D721Med (cell line): ENCODE data around the gene PDZD7.

Experiments used
- DNase-seq: peaks from one replicate; pipeline ENCODE4 v3.0.0; 2011; ENCODE audit warnings: low spot score; ENCODE audit not compliant: insufficient read length
- FAIRE-seq: peaks from 2 replicates; lab custom pipeline; 2011; peaks lifted over from hg19 to GRCh38; lab: Jason Lieb, UNC
- CTCF ChIP-seq: IDR thresholded peaks from 2 replicates; pipeline ENCODE4 v1.5.1; 2012; ENCODE audit warnings: mild to moderate bottlenecking, control low read depth; ENCODE audit not compliant: insufficient read depth; ENCODE audit errors: missing control alignments

Gene PDZD7

GRCh38 chr10:100972904-100973535 is 57.9 kb downstream of the PDZD7 start:
- DNase-seq: no peak
- no peak for TF ChIP-seq CTCF
- FAIRE-seq: no peak

GRCh38 chr10:100972115-100972903 is 58.6 kb downstream of the PDZD7 start:
- no peak for FAIRE-seq
- no peak for DNase-seq
- no peak for TF ChIP-seq CTCF

- FAIRE-seq: no peak
- no peak for TF ChIP-seq CTCF
Observed at GRCh38 chr10:100970914-100971811, 59.8 kb downstream of the PDZD7 start.

GRCh38 chr10:100970076-100970913 is 60.6 kb downstream of the PDZD7 start:
- DNase-seq (no peak), FAIRE-seq (no peak)
- no peak for TF ChIP-seq CTCF

More at GRCh38 chr10:100970914-100971811, 59.8 kb downstream of the PDZD7 start:
- DNase-seq: no peak

GRCh38 chr10:100969187-100970075 is 61.5 kb downstream of the PDZD7 start, which contains the start of gene SEMA4G:
TSS of gene SEMA4G (plus strand) at chr10:100969504. CDS start at chr10:100972913, 3,409 bp downstream.
- peak; percentile 78 for DNase-seq
- no peak for FAIRE-seq
- TF ChIP-seq CTCF: peak; percentile 34

- FAIRE-seq (no peak), DNase-seq (no peak)
- TF ChIP-seq CTCF: no peak
Observed at GRCh38 chr10:100968863-100969186, 62.1 kb downstream of the PDZD7 start.
